ENCODE measurements around the gene GAB2.

Gene GAB2, protein sequence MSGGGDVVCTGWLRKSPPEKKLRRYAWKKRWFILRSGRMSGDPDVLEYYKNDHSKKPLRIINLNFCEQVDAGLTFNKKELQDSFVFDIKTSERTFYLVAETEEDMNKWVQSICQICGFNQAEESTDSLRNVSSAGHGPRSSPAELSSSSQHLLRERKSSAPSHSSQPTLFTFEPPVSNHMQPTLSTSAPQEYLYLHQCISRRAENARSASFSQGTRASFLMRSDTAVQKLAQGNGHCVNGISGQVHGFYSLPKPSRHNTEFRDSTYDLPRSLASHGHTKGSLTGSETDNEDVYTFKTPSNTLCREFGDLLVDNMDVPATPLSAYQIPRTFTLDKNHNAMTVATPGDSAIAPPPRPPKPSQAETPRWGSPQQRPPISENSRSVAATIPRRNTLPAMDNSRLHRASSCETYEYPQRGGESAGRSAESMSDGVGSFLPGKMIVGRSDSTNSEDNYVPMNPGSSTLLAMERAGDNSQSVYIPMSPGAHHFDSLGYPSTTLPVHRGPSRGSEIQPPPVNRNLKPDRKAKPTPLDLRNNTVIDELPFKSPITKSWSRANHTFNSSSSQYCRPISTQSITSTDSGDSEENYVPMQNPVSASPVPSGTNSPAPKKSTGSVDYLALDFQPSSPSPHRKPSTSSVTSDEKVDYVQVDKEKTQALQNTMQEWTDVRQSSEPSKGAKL

GRCh38 chr11:78417175-78417887 is at the start of gene GAB2:
TSS of gene GAB2 (minus strand) at chr11:78417820. CDS start at chr11:78417720, 100 bp downstream.
- TF ChIP-seq KLF10 (tag by site-specific recombination; IDR thresholded peaks at IDR 0.05) = 0 out of 2 replicates have a peak, but pooled peaks have one; percentile 22
- TF ChIP-seq ZBTB8A (tag by site-specific recombination; IDR thresholded peaks at IDR 0.05) = peak; percentile 86
- no peak for TF ChIP-seq ZNF404 (tag by site-specific recombination; IDR thresholded peaks at IDR 0.05)
- peak; percentile 62 for TF ChIP-seq KLF9 (tag by site-specific recombination; IDR thresholded peaks at IDR 0.05; ENCODE audit: low read depth)
- TF ChIP-seq ZXDB (tag by site-specific recombination; IDR thresholded peaks at IDR 0.05) = no peak
- peak; percentile 30; the same call in 1 of the 2 replicates for TF ChIP-seq GLIS2 (tag by site-specific recombination; IDR thresholded peaks at IDR 0.05)
- peak; percentile 37 for TF ChIP-seq KLF1 (tag by site-specific recombination; IDR thresholded peaks at IDR 0.05)
- TF ChIP-seq BCL11A (tag by site-specific recombination; IDR thresholded peaks at IDR 0.05; ENCODE audit: low read depth) = no peak
- TF ChIP-seq, protein P1, sequence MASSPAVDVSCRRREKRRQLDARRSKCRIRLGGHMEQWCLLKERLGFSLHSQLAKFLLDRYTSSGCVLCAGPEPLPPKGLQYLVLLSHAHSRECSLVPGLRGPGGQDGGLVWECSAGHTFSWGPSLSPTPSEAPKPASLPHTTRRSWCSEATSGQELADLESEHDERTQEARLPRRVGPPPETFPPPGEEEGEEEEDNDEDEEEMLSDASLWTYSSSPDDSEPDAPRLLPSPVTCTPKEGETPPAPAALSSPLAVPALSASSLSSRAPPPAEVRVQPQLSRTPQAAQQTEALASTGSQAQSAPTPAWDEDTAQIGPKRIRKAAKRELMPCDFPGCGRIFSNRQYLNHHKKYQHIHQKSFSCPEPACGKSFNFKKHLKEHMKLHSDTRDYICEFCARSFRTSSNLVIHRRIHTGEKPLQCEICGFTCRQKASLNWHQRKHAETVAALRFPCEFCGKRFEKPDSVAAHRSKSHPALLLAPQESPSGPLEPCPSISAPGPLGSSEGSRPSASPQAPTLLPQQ (tag by site-specific recombination; IDR thresholded peaks at IDR 0.05) = peak; percentile 67; the same call in 1 of the 2 replicates
- no peak for TF ChIP-seq ZBTB17 (tag by site-specific recombination; IDR thresholded peaks at IDR 0.05)
- TF ChIP-seq ZEB2 (tag by site-specific recombination; IDR thresholded peaks at IDR 0.05) = peak; percentile 67; the same call in 1 of the 2 replicates
- no peak for TF ChIP-seq YY2 (tag by site-specific recombination; IDR thresholded peaks at IDR 0.05)
- TF ChIP-seq, protein P2, sequence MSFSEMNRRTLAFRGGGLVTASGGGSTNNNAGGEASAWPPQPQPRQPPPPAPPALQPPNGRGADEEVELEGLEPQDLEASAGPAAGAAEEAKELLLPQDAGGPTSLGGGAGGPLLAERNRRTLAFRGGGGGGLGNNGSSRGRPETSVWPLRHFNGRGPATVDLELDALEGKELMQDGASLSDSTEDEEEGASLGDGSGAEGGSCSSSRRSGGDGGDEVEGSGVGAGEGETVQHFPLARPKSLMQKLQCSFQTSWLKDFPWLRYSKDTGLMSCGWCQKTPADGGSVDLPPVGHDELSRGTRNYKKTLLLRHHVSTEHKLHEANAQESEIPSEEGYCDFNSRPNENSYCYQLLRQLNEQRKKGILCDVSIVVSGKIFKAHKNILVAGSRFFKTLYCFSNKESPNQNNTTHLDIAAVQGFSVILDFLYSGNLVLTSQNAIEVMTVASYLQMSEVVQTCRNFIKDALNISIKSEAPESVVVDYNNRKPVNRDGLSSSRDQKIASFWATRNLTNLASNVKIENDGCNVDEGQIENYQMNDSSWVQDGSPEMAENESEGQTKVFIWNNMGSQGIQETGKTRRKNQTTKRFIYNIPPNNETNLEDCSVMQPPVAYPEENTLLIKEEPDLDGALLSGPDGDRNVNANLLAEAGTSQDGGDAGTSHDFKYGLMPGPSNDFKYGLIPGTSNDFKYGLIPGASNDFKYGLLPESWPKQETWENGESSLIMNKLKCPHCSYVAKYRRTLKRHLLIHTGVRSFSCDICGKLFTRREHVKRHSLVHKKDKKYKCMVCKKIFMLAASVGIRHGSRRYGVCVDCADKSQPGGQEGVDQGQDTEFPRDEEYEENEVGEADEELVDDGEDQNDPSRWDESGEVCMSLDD (tag by site-specific recombination; IDR thresholded peaks at IDR 0.05) = 0 out of 2 replicates have a peak, but pooled peaks have one; percentile 3
- TF ChIP-seq SP2 (tag by site-specific recombination; IDR thresholded peaks at IDR 0.05) = peak; percentile 25; the same call in 1 of the 2 replicates
- no peak for TF ChIP-seq ZNF624 (tag by site-specific recombination; IDR thresholded peaks at IDR 0.05)
- no peak for TF ChIP-seq ZNF664 (tag by site-specific recombination; IDR thresholded peaks at IDR 0.05)
- peak within 1 kb of the TSS; percentile 63 for H3K4me3 ChIP-seq (ENCODE audit: low read depth, low read length)
- ChIA-PET POLR2A (interaction anchor here (0.7 to 1.1 kb wide), 2 partner anchors 157 to 187 kb away, joined by 4 to 8 read pairs; partner anchors contain the start of gene NARS2), CTCF (interaction anchor here (0.6 to 9.6 kb wide), 6 partner anchors 13 to 780 kb away, joined by 3 to 52 read pairs (median 4); partner anchors contain the start of gene CLNS1A)
- H3K27ac ChIP-seq (ENCODE audit: extremely low read depth, low read depth, low read length) = 0 out of 2 replicates have a peak within 1 kb of the TSS, but pooled peaks have one; percentile 11
- H3K36me3 ChIP-seq (ENCODE audit: control insufficient read depth in 2 of 2, insufficient read depth in 1 of 2, low read length in 2 of 2) = no peaks in the 10 kb centered on the region
- no peaks in the 10 kb centered on the region for H3K9me3 ChIP-seq (ENCODE audit: control insufficient read depth, insufficient read depth, low read depth, low read length)
- no peaks in the 10 kb centered on the region; the same call in 1 of the 2 replicates for H3K4me1 ChIP-seq (ENCODE audit: control insufficient read depth, insufficient read depth, low read length)

- H3K9me3 ChIP-seq (ENCODE audit: control insufficient read depth, insufficient read depth, low read depth, low read length) = no peaks in the 10 kb centered on the region
- ChIA-PET CTCF (no interaction called here), POLR2A (no interaction called here)
- H3K4me1 ChIP-seq (ENCODE audit: control insufficient read depth, insufficient read depth, low read length) = no peaks in the 10 kb centered on the region
- H3K36me3 ChIP-seq (ENCODE audit: control insufficient read depth in 2 of 2, insufficient read depth in 1 of 2, low read length in 2 of 2) = peaks cover 0 to 30% of the 10 kb centered on the region in 2 experiments; a peak in 2 of 3 replicates
- no peak overlapping the region for H3K27ac ChIP-seq (ENCODE audit: extremely low read depth, low read depth, low read length)
- no peak overlapping the region for H3K4me3 ChIP-seq (ENCODE audit: low read depth, low read length)
- no peak for TF ChIP-seq ZNF747 (tag by site-specific recombination; IDR thresholded peaks at IDR 0.05)
- peak; percentile 70 for TF ChIP-seq ZNF555 (tag by site-specific recombination; conservative IDR thresholded peaks at IDR 0.05)
- TF ChIP-seq ZNF449 (tag by site-specific recombination; IDR thresholded peaks at IDR 0.05) = no peak
- no peak for TF ChIP-seq ZFHX2 (tag by site-specific recombination; conservative IDR thresholded peaks at IDR 0.05)
- TF ChIP-seq ZNF426 (tag by site-specific recombination; IDR thresholded peaks at IDR 0.05) = peak; percentile 64
- no peak for TF ChIP-seq ZNF837 (tag by site-specific recombination; IDR thresholded peaks at IDR 0.05)
- TF ChIP-seq, protein P3, sequence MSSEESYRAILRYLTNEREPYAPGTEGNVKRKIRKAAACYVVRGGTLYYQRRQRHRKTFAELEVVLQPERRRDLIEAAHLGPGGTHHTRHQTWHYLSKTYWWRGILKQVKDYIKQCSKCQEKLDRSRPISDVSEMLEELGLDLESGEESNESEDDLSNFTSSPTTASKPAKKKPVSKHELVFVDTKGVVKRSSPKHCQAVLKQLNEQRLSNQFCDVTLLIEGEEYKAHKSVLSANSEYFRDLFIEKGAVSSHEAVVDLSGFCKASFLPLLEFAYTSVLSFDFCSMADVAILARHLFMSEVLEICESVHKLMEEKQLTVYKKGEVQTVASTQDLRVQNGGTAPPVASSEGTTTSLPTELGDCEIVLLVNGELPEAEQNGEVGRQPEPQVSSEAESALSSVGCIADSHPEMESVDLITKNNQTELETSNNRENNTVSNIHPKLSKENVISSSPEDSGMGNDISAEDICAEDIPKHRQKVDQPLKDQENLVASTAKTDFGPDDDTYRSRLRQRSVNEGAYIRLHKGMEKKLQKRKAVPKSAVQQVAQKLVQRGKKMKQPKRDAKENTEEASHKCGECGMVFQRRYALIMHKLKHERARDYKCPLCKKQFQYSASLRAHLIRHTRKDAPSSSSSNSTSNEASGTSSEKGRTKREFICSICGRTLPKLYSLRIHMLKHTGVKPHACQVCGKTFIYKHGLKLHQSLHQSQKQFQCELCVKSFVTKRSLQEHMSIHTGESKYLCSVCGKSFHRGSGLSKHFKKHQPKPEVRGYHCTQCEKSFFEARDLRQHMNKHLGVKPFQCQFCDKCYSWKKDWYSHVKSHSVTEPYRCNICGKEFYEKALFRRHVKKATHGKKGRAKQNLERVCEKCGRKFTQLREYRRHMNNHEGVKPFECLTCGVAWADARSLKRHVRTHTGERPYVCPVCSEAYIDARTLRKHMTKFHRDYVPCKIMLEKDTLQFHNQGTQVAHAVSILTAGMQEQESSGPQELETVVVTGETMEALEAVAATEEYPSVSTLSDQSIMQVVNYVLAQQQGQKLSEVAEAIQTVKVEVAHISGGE (tag by site-specific recombination; conservative IDR thresholded peaks at IDR 0.05; ENCODE audit: low read depth) = peak; percentile 58
Observed at GRCh38 chr11:78467370-78467769, 49.8 kb upstream of the GAB2 start.
